Epithelial cell of prostate (primary cell): ENCODE measurements around the gene SORCS2.

Experiments
- DNase-seq: peaks from one replicate; pipeline ENCODE4 v3.0.0-alpha.2; 2011; ENCODE audit warnings: low read depth, low spot score
- H3K27ac ChIP-seq: fragments of 450-650 bp; 2 replicates; pipeline ENCODE4 v1.5.1; 2017; ENCODE audit warnings: mild to moderate bottlenecking

SORCS2 gene

GRCh38 chr4:7192252-7193029, at the start of gene SORCS2:
Gene SORCS2, plus strand, starts transcription at chr4:7192538.
- no peak within 1 kb of the TSS for H3K27ac ChIP-seq
- no peak for DNase-seq

DNA sequence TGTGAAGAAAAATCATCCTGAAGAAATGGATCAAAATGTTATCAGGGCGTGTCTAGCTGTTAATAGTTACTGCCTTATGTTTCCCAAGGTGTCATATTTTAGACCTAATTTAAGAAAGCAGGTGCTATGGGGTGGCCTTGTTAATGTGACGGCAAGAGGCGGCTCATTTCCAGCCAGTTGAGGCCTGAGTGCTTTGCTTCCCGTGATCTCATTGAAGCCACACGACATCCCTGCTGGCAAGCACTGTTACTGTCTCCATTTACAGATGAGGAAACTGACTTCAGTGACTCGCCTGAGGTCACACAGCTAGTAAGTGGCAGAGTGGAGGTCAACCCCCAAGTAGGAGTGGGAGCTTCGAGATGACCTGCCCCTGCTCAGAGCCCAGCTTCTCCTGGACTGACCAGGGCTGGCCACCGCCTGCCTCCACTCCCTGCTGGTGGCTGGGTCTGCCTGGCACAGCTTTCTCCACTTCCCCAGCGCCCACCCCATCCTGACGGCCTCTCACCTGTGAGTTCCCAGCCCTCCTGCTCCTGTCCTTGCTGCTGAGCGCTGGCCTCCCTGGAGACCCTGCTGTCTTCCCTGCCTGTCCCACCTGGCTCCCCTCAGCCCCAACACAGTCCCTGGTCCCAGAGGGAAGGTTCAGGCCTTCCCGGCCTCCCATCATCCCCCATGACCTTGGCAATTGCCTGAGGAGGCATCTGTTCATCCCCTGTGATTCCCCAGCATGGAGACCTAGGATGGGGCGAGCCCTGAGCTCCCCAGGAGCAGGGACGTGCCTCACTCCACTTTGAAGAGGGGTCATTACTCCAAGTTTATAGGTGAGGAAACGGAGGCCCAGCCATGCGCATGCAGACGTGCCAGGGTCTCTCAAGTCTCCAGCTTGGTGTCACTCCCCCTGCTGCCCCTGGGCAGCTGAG, 47.7 kb upstream of the SORCS2 start:
- no peak overlapping the region for H3K27ac ChIP-seq
- DNase-seq, result no peak

GRCh38 chr4:7145291-7145934, 46.9 kb upstream of the SORCS2 start:
- DNase-seq, result no peak
- no peak overlapping the region for H3K27ac ChIP-seq

DNA sequence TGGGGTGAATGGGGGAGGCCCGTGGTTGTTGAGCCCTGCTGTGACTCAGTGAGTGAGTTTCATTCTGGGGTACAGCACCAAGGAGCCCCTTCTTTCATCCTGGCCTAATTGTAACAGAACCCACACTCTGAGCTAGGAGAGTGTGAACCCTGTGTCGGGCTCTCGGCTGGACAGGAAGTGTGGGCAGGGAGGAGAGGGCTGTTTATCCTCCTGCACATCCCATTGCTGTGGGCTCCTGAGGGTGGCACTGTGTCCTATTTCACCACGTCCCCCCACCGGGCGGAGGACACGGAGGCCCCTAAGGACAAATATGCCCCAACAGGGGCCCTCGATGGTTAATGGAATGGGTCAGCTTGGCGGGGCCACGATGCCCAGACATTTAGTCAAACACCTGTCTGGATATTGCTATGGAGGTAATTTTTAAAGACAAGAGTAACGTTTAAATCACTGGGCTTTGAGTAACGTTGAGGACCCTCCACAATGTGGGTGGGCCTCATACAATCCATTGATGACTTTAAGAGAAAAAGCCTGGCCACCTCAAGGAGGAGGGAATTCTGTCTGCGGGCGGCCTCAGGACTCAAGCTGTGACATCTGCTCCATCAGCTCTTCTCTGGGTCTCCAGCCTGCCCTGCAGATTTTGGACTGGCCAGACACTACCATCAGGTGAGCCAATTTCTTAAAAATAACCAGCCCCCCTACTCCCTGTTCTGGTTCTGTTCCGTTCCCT, 46.1 kb upstream of the SORCS2 start:
- DNase-seq, result no peak
- no peak overlapping the region for H3K27ac ChIP-seq

GRCh38 chr4:7146786-7147115, 45.6 kb upstream of the SORCS2 start:
- no peak for DNase-seq
- no peak overlapping the region for H3K27ac ChIP-seq

- no peak overlapping the region for H3K27ac ChIP-seq
- DNase-seq, result no peak
These were observed 45.1 kb upstream of the SORCS2 start for GRCh38 chr4:7147261-7147660.

DNA sequence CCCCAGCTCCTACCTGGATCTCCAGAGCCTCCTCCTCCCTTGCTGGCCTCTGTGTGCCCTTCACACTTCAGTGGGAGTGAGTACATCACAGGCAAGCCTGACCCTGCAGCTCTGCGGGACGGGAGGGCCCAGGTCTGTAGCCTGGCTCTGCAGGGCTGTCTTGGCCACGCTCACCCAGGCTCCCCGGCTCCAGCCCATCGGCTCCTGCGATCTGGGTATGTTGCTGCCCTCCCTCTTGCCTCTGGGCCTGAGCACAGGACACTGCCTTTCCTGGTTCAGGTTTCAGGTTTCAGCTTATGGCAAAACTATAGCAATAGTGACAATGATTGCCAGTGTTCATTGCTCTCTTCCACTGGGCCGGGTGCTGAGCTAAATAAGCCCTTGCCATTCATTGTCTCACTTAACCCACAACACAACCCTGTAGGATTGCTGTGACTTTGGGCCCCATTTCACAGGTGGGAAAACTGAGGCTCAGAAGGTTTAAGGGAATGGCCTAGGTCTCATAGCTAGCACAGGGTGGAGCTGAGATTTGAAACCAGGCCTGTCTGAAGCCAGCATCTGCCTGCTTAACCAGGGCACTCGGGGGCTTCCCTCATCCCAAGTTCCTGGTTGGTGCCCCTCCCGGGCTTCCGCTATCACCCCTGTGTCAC, 44.6 kb upstream of the SORCS2 start:
- H3K27ac ChIP-seq, result no peak overlapping the region
- DNase-seq, result no peak

GRCh38 chr4:7148337-7148736, 44.0 kb upstream of the SORCS2 start:
- DNase-seq, result no peak
- H3K27ac ChIP-seq, result no peak overlapping the region

DNA sequence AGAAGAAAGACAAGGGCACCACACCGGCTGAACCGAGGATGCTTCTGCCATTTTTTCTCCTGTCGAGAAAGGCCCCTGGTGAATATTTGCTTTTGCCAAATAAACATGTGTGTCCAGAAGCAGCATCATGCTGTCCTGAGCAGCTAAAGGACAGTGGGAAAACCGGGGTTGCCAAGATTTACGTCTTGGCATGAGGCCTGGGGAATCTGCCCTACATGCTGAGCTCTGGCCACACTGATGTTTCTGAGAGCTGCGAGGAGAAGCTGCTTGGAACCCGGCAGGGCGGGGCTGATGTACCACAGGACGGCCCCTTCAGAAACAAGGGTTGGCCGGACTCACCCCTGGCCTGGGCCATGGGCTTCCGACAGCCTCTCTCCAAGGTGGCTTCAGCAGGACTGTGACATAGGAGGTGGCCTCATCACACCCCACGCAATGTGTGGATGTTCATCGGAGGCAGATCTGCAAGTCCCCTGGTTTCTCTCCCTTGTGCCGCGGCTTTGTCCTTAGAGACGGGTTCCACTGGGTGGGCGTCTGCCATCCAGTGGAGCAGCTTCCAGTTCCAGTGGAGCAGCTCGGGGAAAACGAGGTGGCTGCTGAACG, 42.2 kb upstream of the SORCS2 start:
- H3K27ac ChIP-seq, result no peak overlapping the region
- DNase-seq, result no peak

DNA sequence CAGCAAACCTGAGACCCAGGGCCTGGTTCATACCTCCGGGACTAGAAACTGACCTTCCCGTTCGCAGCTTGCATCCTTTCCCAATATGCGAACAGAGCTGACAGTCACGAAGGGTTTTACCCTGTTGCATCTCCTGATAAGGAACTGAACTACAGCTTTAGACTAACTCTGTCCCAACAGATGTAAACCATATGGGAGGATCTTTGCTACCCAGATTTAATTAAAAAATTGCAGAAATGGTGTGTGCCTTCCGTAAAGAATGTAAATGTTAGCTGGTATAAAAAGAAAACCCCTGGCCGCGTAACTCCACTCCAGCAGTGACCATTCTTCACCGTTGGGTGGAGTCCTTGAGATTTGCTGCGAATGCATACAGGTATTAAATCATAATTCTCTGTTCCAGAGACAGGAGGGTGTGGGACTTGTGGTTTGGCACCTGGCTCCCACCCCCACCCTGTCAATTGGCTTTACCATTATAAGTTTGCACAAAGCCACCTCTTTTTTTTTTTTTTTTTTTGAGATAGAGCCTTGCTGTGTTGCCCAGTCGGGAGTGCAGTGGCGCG, 40.6 kb upstream of the SORCS2 start:
- DNase-seq, result no peak
- H3K27ac ChIP-seq, result no peak overlapping the region

- no peak overlapping the region for H3K27ac ChIP-seq
- DNase-seq, result no peak
These were observed 38.6 kb upstream of the SORCS2 start for GRCh38 chr4:7153711-7154110.

DNA sequence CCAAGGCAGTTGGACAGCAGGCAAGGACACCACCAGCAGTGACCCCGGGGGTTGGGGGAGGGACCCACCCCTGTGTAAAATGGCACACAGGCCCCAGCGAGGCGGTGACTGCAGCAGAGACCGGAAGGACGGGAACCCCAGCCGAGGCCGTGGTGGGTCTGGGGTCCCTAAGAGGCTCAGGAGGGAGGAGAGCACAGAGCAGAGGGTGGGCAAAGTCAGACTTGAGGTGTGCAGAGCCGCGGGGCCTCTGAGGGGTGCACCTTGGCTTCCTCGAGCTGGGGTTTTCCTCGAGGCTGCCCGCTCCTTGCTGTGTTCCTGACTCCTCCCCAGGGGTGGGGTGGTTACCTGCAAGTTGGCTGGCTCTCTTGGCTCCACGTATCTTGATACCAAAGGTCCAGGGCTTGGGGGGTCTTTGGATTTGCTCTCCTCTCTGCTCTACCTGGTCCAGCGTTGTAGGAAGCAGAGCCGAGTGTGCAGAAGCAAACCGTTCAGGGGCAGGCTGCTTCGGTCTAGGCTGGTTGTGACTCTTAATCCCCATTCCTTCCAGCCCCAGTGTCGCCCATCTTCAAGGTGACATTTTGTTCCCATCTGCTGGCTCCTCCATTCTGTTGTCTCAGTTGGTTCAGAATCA, 37.9 kb upstream of the SORCS2 start:
- H3K27ac ChIP-seq, result no peak overlapping the region
- DNase-seq, result no peak

DNA sequence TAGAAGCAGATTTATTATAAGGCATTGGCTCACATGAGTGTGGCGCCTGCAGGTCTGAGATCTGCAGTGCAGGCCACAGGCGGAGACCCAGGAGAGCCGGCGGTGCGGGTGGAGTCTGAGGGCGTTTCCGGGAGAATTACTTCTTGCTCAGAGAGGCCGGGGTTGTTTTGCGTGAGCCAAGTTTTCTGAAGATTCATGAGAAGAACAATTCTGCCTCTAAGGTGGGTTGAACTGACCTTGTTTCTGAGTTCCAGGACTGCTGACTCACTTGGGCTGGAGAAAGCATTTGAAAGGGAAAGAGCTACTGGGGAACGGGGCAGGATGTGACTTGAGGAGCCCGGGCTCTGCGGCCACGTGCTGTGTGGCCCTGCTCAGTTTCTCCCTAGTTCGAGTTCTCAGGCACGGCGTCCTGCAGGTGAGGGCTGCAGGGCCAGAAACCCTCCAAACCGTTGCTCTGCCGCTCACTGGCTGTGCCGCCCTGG, 36.7 kb upstream of the SORCS2 start:
- peak; percentile 3 for DNase-seq
- peak overlapping the region; percentile 16 for H3K27ac ChIP-seq

DNA sequence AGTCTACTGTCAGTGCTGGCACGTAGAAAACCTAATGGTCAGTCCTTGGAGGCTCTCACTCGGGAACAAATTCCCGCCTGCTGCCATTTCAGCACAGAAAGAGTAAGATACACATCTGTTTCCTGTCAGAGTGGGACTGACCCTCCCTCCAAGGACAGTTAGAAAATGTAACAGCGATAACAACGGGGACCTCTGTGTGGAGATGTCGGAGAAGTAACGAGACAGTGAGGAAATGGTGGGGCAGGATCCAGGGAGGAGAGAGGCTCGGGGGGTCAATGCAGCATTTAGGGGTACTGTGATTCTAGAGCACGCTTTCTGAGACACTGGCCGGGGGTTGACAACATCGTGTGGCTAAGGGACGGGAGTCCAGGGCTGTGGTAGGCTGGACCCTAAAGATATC, 36.0 kb upstream of the SORCS2 start:
- no peak for DNase-seq
- H3K27ac ChIP-seq, result no peak overlapping the region

- DNase-seq, result no peak
- H3K27ac ChIP-seq, result no peak overlapping the region
These were observed 35.4 kb upstream of the SORCS2 start for GRCh38 chr4:7156761-7157488.

GRCh38 chr4:7157666-7158065, 34.7 kb upstream of the SORCS2 start:
- no peak for DNase-seq

GRCh38 chr4:7158081-7158750, 34.1 kb upstream of the SORCS2 start:
- H3K27ac ChIP-seq, result no peak overlapping the region
- no peak for DNase-seq

More at GRCh38 chr4:7157666-7158065, 34.7 kb upstream of the SORCS2 start:
- no peak overlapping the region for H3K27ac ChIP-seq
